Measurements from ENCODE around the gene KANK2. TPM values are rescaled to one million over a fixed set of nuclear protein-coding genes. Genes with fewer than 3 reads are reported as not detected.

The KANK2 gene
- total and polyA plus RNA-seq, 2 of the 8 experiments (the other 6 are each of a cell fraction or from before 2014, with no cell fraction given) = 25.2 to 42.3 TPM

- no peak for TF ChIP-seq CHD7 (IDR thresholded peaks at IDR 0.05; ENCODE audit: insufficient replicate concordance, low read length)
- TF ChIP-seq RFX5 (IDR thresholded peaks at IDR 0.05; ENCODE audit: borderline replicate concordance, low read depth, low read length) = no peak
- TF ChIP-seq PHF8 (conservative IDR thresholded peaks at IDR 0.05; ENCODE audit: low read depth, low read length) = no peak
- no peak for TF ChIP-seq CTBP2 (IDR thresholded peaks at IDR 0.05; ENCODE audit: borderline replicate concordance, insufficient read depth, insufficient read length, low read length)
- TF ChIP-seq GTF2F1 (IDR thresholded peaks at IDR 0.05; ENCODE audit: borderline replicate concordance, low read depth, low read length) = no peak
- TF ChIP-seq RNF2 (IDR thresholded peaks at IDR 0.05; ENCODE audit: borderline replicate concordance, low read depth, low read length, missing control alignments, poor library complexity, severe bottlenecking) = no peak
- TF ChIP-seq CHD1 (IDR thresholded peaks at IDR 0.05; ENCODE audit: low read depth, low read length) = no peak
Observed at GRCh38 chr19:11182994-11183393, 14.4 kb downstream of the KANK2 start (continued).

All from H1 (cell line).